ENCODE data around the gene GLP2R.

DNA sequence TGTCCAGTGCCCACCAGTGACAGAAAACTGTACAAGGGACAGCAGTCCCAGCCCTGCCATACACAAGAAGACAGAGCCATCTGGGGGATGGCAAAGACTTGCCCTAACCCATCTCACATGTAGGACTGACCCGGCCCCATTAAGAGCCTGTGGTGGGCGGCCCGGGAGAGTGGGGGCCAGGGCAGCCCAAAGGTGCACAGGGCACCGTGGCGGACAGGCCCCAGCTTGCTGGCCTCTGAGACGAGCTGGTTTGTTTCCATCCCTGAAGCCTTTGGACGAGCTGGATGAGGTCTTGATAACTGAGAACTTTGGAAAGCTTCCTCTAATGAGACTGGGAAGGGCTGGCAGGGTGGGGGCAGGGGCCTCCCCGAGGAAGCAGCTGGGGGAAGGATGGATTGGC, 90.4 kb downstream of the GLP2R start:
- TF ChIP-seq, protein P1, sequence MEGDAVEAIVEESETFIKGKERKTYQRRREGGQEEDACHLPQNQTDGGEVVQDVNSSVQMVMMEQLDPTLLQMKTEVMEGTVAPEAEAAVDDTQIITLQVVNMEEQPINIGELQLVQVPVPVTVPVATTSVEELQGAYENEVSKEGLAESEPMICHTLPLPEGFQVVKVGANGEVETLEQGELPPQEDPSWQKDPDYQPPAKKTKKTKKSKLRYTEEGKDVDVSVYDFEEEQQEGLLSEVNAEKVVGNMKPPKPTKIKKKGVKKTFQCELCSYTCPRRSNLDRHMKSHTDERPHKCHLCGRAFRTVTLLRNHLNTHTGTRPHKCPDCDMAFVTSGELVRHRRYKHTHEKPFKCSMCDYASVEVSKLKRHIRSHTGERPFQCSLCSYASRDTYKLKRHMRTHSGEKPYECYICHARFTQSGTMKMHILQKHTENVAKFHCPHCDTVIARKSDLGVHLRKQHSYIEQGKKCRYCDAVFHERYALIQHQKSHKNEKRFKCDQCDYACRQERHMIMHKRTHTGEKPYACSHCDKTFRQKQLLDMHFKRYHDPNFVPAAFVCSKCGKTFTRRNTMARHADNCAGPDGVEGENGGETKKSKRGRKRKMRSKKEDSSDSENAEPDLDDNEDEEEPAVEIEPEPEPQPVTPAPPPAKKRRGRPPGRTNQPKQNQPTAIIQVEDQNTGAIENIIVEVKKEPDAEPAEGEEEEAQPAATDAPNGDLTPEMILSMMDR (IDR thresholded peaks at IDR 0.05; ENCODE audit: poor library complexity, severe bottlenecking) = no peak
- no peak for TF ChIP-seq EP300 (conservative IDR thresholded peaks at IDR 0.05; ENCODE audit: poor library complexity, severe bottlenecking)
- no peak for TF ChIP-seq EZH2 (IDR thresholded peaks at IDR 0.05; ENCODE audit: borderline replicate concordance, insufficient read depth, low read length, poor library complexity, severe bottlenecking)
